Heart left ventricle (tissue), 16 donors: ENCODE data around the gene OXCT1. TPM values are rescaled to one million over a fixed set of nuclear protein-coding genes. Genes with fewer than 3 reads are reported as not detected.
"Not testable (repeated sequence)": the region's sequence is repeated elsewhere in the genome, so short reads cannot be mapped to it uniquely, and the experiment has no call there.

ENCODE experiments used
- ATAC-seq, 4 donors: fragments of 200-7000 bp; cut with Tn5 transposase; one replicate each; pipeline ENCODE4 v1.9.1; 2020 to 2022; ENCODE audit warnings: moderate library complexity in 4 of 4, mild to moderate bottlenecking in 3 of 4, moderate number of reproducible peaks in 1 of 4
- DNase-seq, 5 donors: peaks; one replicate each; pipeline ENCODE4 v3.0.0-alpha.2; 2020
- H3K27ac ChIP-seq, 12 donors: fragments of 200-600 bp; sonication (generic) in 4 of 12; one replicate each; pipeline versions ENCODE4 v1.5.0 to v1.8.0; 2016 to 2022; ENCODE audit warnings: mild to moderate bottlenecking in 2 of 12
- H3K27me3 ChIP-seq, 9 donors: fragments of 200-600 bp; sonication (generic) in 2 of 9; one replicate each; pipeline versions ENCODE4 v1.5.1 to v1.8.0; 2016 to 2022; ENCODE audit warnings: mild to moderate bottlenecking in 3 of 9
- H3K36me3 ChIP-seq, 9 donors: fragments of 200-600 bp; sonication (generic) in 2 of 9; one replicate each; pipeline versions ENCODE4 v1.5.0 to v1.8.0; 2018 to 2022; ENCODE audit warnings: mild to moderate bottlenecking in 2 of 9
- H3K4me1 ChIP-seq, 12 donors: fragments of 200-600 bp; sonication (generic) in 4 of 12; one replicate each; pipeline versions ENCODE4 v1.5.0 to v1.8.0; 2016 to 2022; ENCODE audit warnings: mild to moderate bottlenecking in 3 of 12
- H3K4me3 ChIP-seq, 12 donors: fragments of 200-600 bp; sonication (generic) in 4 of 12; one replicate each; pipeline versions ENCODE4 v1.5.0 to v1.8.0; 2017 to 2022; ENCODE audit warnings: mild to moderate bottlenecking in 9 of 12, moderate library complexity in 4 of 12
- H3K9me3 ChIP-seq, 12 donors: fragments of 200-600 bp; sonication (generic) in 4 of 12; one replicate each; pipeline versions ENCODE4 v1.5.0 to v1.8.0; 2016 to 2022; ENCODE audit warnings: mild to moderate bottlenecking in 1 of 12
- POLR2A ChIP-seq, 2 donors: fragments of 450-650 bp; IDR thresholded peaks; one replicate each; pipeline ENCODE4 v1.6.1; 2017; ENCODE audit warnings: antibody characterized with exemption in 2 of 2, mild to moderate bottlenecking in 2 of 2, moderate library complexity in 2 of 2
- WGBS, 4 donors: extraction: QIAGEN DNeasy Blood & Tissue Kit in 2 of 4; methylation state at CpG; one replicate each; pipeline versions ENCODE4 v1.1.5 to v1.1.7; 2013 to 2018; 5-methylcytosine and 5-hydroxymethylcytosine counted together
- intact Hi-C, 10 donors: fragments of 100-400 bp; cut with DNase I; formaldehyde crosslinking; loops; one replicate each; pipeline versions ENCODE4 v1.11.1 to v1.14.2; 2022
- polyA plus RNA-seq, 2 donors: library from polyadenylated mRNA; stranded (reverse); fragments of 200-250 nt; gene quantifications; one replicate each; pipeline ENCODE4 v1.2.3, GENCODE V29; 2013
- total RNA-seq, 9 donors: library from RNA; depleted of rRNA in 2 of 9; stranded (reverse); fragments of >200 nt in 2 of 9; fragmentation: NEBNext Ultra II Directional in 3 of 9; extraction: Animal tissue kit (Norgen Biotek cat#: 25700) in 3 of 9; gene quantifications; one replicate each; pipeline versions ENCODE4 v1.1.0 to v1.2.4, GENCODE V29; 2016 to 2023
- TF ChIP-seq, protein P1 (sequence below), 12 donors: fragments of 200-600 bp; sonication (generic) in 4 of 12; IDR thresholded peaks; one replicate each; pipeline versions ENCODE4 v1.5.0 to v1.8.0; 2018 to 2022; ENCODE audit warnings: antibody characterized with exemption in 12 of 12, mild to moderate bottlenecking in 5 of 12
- donor health status: ischemic (EF 13 %, LVEDD 7.1; RV severe dilation, severe dysfunction).
- donor health status: healthy with polysubstance abuse.
- donor health status: DM: no; HTN: yes; CAD: no.
- donor health status: DM: no; HTN: no; CAD: no.
- donor health status: ischemic (EF 25% LVEDD 6.9; RV normal size, moderate dysfunction).
- donor health status: ischemic (EF 25% LVEDD 5.7; RV mildly dilated, moderate dysfunction).
- donor health status: healthy.
- donor health status: DM: yes; HTN: yes; CAD: no.
- donor health status: ischemic (EF 35%, LVEDD 5.7; RV mildly dilated, moderate dysfunction).
- donor health status: nonischemic (EF 11% LVEDD 7.7; RV severe dilation, severe dysfunction).
- donor health status: DM: yes; HTN: yes; CAD: no.
- donor health status: PGD.
- donor health status: ischemic (EF 29% LVEDD 5.4; RV normal size, mild dysfunction).
- donor health status: nonischemic (EF 23%, LVEDD 6.1; RV moderate dilation, normal function).

The OXCT1 gene
- total and polyA plus RNA-seq, 11 donors = 50.7 to 363 (median 188) TPM

DNA sequence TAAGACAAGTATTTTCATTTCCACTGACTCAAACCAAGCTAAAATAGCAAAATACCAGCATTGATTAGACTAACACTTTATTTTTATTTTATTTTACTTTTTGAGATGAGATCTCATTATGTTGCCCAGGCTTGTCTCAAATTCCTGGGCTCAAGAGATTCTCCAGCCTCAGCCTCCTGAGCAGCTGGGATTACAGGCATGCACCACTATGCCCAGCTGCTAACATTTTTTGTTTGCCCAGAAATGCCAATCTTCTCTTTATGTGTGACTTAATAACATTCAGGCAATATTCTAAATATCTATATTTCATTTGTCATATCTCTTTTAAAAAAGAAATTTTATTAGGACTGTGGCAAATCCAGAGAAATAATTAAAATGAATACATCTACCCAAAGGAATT, 55.0 kb downstream of the OXCT1 start:
- TF ChIP-seq, protein P1, sequence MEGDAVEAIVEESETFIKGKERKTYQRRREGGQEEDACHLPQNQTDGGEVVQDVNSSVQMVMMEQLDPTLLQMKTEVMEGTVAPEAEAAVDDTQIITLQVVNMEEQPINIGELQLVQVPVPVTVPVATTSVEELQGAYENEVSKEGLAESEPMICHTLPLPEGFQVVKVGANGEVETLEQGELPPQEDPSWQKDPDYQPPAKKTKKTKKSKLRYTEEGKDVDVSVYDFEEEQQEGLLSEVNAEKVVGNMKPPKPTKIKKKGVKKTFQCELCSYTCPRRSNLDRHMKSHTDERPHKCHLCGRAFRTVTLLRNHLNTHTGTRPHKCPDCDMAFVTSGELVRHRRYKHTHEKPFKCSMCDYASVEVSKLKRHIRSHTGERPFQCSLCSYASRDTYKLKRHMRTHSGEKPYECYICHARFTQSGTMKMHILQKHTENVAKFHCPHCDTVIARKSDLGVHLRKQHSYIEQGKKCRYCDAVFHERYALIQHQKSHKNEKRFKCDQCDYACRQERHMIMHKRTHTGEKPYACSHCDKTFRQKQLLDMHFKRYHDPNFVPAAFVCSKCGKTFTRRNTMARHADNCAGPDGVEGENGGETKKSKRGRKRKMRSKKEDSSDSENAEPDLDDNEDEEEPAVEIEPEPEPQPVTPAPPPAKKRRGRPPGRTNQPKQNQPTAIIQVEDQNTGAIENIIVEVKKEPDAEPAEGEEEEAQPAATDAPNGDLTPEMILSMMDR (IDR thresholded peaks at IDR 0.05) = no peak
- TF ChIP-seq POLR2A (IDR thresholded peaks at IDR 0.05) = no peak
- no peaks in the 10 kb centered on the region for H3K27me3 ChIP-seq
- H3K27ac ChIP-seq = no peak overlapping the region
- no peaks in the 10 kb centered on the region for H3K9me3 ChIP-seq
- peaks cover 0 to 9% (median 0%) of the 10 kb centered on the region in 12 donors for H3K4me1 ChIP-seq
- no peak for DNase-seq
- no peak for ATAC-seq
- no peaks in the 10 kb centered on the region for H3K36me3 ChIP-seq
- intact Hi-C loops = no loop called here
- H3K4me3 ChIP-seq = no peak overlapping the region

DNA sequence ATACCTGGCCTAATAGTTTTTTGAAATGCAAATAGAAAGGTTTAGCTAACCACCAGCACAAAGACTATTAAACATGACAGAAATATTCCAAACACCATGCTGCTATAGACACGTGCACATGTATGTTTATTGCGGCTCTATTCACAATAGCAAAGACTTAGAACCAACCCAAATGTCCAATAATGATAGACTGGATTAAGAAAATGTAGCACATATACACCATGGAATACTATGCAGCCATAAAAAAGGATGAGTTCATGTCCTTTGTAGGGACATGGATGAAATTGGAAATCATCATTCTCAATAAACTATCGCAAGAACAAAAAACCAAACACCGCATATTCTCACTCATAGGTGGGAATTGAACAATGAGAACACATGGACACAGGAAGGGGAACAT, 55.9 kb downstream of the OXCT1 start:
- intact Hi-C loops, H3K27ac ChIP-seq, DNase-seq, H3K4me3 ChIP-seq, H3K27me3 ChIP-seq, H3K36me3 ChIP-seq, H3K9me3 ChIP-seq, ATAC-seq: not testable (repeated sequence)
- H3K4me1 ChIP-seq = peaks cover 0 to 12% (median 2%) of the 10 kb centered on the region in 12 donors
- 95 to 100% (median 98%) methylated on average over 2 to 4 of the region's 4 CpGs for WGBS, 4 donors

DNA sequence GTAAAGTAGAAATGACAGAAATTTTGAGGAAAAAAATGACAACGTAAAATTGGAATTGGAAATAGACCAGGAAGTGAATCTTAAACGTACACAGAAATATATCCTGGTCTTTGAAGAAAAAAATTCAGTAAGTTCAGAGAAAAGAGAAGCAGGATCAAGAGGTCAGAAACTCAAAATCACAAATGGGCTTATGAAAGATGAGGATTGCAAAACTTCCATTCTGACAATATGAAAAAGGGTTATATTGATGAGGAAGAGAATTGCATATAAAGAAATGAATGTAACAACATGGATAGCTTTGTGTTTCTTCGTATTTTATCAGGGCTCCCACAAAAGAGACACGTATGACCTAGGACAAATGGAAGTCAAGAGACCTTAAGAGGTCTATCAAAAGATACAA, 58.1 kb downstream of the OXCT1 start:
- Histone ChIP-seq H3K9me3 (no peaks in the 10 kb centered on the region), H3K36me3 (peaks cover 0 to 8% (median 0%) of the 10 kb centered on the region in 9 donors), H3K27ac (no peak overlapping the region), H3K4me3 (no peak overlapping the region), H3K4me1 (peaks cover 0 to 18% (median 2%) of the 10 kb centered on the region in 12 donors), H3K27me3 (no peaks in the 10 kb centered on the region)
- ATAC-seq (no peak), DNase-seq (no peak)
- intact Hi-C loops = no loop called here
- 73 to 78% (median 76%) methylated on average over 4 of the region's 4 CpGs for WGBS, 4 donors
- TF ChIP-seq, protein P1 (IDR thresholded peaks at IDR 0.05) = no peak
- no peak for TF ChIP-seq POLR2A (IDR thresholded peaks at IDR 0.05)

DNA sequence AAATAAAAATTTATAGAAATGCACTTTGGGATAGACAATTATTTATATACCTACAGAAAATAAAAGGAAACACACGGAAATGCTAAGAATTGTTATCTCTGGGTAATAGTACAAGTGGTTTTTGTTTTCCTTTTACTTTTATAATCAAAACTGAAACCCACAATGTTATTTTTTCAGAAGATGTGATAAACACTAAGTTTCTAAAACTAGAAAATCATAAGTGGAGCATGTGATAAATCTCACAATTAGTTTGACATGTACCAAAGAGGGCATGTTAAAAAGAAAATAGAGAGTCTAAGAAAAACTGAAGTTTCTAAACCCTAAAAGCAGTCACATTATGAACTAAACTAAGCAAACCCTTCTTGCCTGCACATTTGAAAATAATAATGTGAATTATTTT, 61.1 kb downstream of the OXCT1 start:
- no peak for TF ChIP-seq POLR2A (IDR thresholded peaks at IDR 0.05)
- TF ChIP-seq, protein P1 (IDR thresholded peaks at IDR 0.05) = no peak
- no peak overlapping the region for H3K4me3 ChIP-seq
- peaks cover 0 to 18% (median 2%) of the 10 kb centered on the region in 12 donors for H3K4me1 ChIP-seq
- H3K27me3 ChIP-seq = no peaks in the 10 kb centered on the region
- H3K36me3 ChIP-seq = peaks cover 0 to 33% (median 14%) of the 10 kb centered on the region in 9 donors
- no peak for ATAC-seq
- intact Hi-C loops = no loop called here
- no peaks in the 10 kb centered on the region for H3K9me3 ChIP-seq
- 68 to 84% (median 76%) methylated on average over 1 of the region's 1 CpG for WGBS, 4 donors
- H3K27ac ChIP-seq = no peak overlapping the region
- no peak for DNase-seq

DNA sequence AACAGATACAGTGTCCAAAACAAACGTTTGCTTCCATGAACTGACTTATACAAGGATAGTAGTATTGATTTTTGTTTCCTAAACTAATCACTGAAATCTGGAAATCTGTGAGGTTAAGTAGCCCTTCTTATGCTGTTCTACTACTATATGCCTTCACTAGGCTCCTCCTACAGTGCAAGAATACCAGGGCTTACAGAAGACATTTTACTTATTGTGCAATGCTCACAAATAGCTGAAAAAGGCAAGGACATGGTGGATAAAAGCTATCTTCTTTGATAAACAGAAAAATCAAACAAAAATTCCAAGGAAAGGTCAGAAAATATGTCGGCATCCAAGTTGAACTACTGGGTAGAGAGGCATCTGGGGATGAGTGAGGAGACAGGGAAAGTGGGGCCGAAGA, 61.9 kb downstream of the OXCT1 start:
- H3K9me3 ChIP-seq = no peaks in the 10 kb centered on the region
- peaks cover 0 to 18% (median 2%) of the 10 kb centered on the region in 12 donors for H3K4me1 ChIP-seq
- no peak for DNase-seq
- peaks cover 0 to 36% (median 14%) of the 10 kb centered on the region in 9 donors for H3K36me3 ChIP-seq
- H3K27me3 ChIP-seq = no peaks in the 10 kb centered on the region
- H3K27ac ChIP-seq = no peak overlapping the region
- intact Hi-C loops = no loop called here
- TF ChIP-seq, protein P1 (IDR thresholded peaks at IDR 0.05) = no peak
- no peak for TF ChIP-seq POLR2A (IDR thresholded peaks at IDR 0.05)
- no peak for ATAC-seq
- no peak overlapping the region for H3K4me3 ChIP-seq
- 88 to 91% (median 90%) methylated on average over 3 of the region's 3 CpGs for WGBS, 4 donors
